Measurements from ENCODE around the gene MMRN2.
"Not testable (repeated sequence)": the region's sequence is repeated elsewhere in the genome, so short reads cannot be mapped to it uniquely, and the experiment has no call there.

The MMRN2 gene

DNA sequence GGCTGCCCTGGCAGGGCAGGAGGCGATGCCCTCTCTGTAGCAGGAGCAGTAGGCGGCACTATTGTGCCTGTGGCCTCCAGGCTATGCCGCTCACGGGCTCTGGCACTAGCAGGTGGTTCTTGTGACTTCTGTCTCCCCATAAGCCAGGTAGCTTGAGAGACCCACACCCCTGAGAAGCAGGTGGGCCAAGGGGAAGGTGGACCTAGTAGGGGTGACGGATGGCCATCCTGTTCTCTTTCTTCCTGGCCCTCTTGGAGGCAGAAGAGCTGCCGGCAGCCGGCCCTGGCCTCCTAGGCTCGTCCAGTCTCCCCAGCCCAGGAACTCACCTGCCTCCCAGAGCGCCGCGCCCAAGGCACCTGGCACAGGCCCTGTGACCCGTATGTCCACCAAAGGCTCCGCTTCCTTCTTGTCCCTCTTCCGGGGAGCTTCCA is 15.4 kb downstream of the MMRN2 start:
- DNase-seq (ENCODE audit: low read depth in 2 of 2), result no peak

DNA sequence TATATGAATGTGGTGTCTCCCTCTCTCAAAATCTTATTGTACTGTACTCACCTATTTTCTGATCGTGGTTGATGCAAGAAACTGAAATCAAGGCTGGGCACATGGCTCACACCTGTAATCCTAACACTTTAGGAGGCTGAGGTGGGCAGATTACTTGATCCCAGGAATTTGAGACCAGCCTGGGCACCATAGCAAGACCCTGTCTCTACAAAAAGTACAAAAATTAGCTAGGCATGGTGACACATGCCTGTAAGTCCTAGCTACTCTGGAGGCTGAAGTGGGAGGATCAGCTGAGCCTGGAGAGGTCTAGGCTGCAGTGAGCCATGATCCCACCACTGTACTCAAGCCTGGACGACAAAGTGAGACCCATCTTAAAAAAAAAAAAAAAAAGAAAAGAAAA is 16.0 kb downstream of the MMRN2 start:
- no peak for DNase-seq (ENCODE audit: low read depth in 2 of 2)

DNA sequence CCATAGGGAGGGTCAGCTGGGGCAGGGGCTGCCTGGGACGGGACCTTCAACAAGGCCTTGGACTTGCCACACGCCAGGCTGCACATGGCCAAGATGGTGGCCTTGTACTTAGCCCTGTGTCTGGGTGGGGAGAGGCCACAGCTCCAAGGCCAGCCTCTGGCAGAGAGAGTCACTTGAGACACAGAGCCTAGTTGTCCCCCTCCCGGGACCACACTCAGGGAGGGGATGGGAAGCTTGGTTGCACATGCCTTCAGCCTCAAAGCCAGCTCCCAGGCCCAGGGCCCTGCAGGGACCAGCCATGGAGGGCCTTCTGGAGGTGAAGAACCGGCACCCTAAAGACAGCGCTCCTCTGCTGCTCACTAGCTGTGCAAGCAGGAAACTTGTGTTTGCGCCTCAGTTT is 16.7 kb downstream of the MMRN2 start:
- DNase-seq (ENCODE audit: low read depth in 2 of 2), result no peak

DNA sequence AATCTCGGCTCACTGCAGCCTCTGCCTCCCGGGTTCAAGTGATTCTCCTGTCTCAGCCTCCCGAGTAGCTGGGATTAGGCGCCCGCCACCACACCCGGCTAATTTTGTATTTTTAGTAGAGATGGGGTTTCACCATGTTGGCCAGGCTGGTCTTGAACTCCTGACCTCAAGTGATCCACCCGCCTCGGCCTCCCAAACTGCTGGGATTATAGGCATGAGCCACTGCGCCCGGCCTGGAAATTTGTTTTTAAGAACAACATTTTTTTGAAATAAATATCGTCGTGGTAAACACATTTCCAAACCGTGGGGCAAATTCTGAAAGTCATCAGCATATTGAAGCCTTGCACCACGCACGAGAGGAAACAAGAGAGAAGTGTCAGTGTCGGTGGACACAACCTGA is 17.3 kb downstream of the MMRN2 start:
- not testable (repeated sequence) for DNase-seq (ENCODE audit: low read depth in 2 of 2)

DNA sequence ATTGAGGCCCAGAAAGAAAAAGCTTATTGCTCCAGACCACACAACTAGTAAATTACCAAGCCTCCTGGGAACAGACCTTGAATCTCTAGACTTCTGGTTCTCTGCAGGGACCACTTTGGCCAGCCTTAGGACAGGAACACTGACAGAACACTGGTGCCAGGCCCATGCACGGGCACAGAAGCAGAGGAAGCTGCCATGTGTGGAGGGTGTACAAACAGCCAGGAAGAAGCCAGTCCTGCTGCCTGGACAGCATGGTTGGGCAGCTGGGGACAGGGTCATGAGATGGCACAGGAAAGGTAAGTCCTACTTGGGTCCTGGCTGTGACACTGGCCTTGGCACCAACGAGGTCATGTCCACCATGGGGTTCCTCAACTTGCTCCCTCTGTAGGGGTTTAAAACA is 19.2 kb downstream of the MMRN2 start:
- DNase-seq (ENCODE audit: low read depth in 2 of 2), result no peak

DNA sequence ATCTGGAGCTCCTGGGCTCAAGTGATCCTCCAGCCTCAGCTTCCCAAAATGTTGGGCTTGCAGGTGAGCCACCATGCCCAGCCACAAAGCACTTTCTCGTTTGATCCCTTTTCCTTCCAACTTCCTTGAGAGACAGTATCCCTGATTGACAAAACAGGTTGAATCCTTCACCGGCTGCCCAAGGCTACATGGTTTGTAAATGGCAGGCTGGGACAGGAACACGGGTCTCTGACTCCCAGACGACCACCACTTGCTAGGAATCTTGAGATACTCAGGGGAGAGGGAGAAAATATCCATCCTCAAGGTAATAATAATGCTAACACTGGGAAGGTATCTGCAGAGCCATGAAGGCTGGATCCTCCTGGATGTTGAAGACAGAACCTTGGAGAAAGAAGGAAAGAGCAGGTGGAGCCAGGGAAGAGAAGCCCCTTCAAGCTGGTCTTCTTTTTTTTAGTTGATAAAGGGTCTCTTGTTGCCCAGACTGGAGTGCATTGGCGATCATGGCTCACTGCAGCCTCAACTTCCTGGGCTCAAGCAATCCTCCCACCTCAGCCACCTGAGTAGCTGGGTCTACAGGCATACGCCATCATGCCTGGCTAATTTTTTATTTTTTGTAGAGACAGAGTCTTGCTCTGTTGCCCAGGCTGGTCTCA is 19.8 kb downstream of the MMRN2 start:
- no peak for DNase-seq (ENCODE audit: low read depth in 2 of 2)

DNA sequence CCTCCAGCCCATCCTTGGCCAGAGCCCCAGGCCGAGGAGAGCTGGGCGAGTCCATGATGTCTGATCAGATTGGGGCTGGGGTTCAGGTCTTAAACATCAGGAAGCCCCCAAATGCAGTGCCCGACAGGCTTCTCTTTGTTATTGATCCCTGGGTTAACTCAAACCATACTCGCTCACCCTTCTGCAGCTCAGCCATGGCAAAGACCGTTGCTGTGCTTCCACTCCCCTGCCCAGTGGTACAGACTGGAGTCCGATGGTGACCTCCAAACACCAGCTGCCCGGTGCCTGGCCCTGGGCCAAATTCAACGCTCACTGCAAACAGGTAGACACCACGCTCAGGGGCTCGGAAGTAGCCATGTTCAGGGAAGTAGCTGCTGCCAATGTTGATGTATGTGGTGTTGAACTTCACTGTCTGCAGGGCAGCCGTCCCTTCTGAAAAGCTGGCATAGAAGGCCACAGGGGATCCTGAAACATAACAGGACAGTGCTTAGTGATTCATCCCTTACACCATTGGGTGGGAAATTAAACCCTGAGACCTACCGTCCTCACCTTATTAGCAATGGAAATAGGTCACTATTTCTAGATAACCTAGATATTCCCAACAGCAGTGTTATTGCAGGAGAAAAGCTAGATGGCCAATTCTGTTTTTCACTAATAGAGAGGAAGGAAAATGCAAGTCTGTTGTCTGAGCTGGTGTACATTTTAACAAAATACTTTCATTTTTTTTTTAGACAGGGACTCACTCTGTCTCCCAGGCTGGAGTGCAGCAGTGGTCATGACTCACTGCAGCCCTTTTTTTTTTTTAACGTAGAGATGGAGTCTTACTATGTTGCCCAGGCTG is 20.5 kb downstream of the MMRN2 start:
- DNase-seq (ENCODE audit: low read depth in 2 of 2), result no peak

DNA sequence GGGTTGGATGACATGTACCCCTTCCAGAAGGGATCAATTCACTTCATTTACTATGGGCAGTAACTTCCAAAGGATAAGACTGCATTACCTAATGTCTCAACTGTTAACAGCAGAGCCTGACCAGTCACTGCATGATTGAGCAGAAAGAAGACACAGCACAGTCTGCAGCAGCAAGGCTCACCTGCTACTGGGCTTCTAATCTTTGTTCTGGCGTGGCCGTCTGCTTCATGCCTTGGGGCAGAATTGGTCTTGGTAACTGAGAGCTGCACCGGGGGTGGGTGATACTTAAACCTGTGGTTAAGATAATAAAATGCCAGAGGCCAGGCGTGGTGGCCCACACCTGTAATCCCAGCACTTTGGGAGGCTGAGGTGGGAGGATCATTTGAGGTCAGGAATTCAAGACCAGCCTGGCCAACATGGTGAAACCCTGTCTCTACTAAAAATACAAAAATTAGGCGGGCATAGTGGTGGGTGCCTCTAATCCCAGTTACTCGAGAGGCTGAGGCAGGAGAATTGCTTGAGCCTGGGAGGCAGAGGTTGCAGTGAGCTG is 23.2 kb downstream of the MMRN2 start:
- not testable (repeated sequence) for DNase-seq (ENCODE audit: low read depth in 2 of 2)

DNA sequence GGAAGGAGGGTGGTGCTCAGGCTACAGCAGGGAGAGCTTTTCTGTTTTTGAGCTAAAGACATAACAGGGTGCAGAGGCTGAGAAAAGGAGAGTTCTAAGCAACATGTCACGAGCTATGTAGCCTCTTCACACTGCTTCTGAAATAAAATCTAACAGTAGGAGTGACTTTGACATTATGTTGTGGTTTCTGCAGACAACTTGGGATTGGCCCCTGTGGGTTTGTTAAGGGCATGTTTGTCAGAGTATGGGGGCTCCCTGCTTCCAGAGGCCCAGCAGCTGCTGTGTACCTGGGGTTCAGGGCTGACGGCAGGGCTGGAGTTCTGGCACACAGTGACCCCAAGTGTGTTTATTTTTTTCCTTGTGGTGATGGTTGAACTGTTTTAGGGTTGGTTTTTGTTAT is 24.7 kb downstream of the MMRN2 start:
- no peak for DNase-seq (ENCODE audit: low read depth in 2 of 2)

DNA sequence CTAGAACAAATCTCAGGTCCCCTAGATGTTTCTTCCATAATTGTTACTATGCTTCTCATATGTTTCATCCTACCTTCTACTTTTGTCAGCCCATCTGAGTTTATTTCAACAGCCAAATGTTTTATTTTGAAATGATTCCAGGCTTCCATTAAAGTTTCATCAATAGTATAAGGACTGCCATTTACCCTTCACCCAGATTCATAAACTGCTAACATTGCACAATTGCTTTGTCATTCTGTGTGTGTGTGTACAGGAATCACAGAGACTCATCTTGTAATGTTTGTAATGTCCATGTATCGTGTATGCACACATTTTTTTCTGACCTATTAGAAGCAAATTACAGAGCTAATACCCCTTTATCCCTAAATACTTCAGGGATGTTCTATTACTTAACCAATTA is 25.5 kb downstream of the MMRN2 start:
- DNase-seq (ENCODE audit: low read depth in 2 of 2), result no peak

DNA sequence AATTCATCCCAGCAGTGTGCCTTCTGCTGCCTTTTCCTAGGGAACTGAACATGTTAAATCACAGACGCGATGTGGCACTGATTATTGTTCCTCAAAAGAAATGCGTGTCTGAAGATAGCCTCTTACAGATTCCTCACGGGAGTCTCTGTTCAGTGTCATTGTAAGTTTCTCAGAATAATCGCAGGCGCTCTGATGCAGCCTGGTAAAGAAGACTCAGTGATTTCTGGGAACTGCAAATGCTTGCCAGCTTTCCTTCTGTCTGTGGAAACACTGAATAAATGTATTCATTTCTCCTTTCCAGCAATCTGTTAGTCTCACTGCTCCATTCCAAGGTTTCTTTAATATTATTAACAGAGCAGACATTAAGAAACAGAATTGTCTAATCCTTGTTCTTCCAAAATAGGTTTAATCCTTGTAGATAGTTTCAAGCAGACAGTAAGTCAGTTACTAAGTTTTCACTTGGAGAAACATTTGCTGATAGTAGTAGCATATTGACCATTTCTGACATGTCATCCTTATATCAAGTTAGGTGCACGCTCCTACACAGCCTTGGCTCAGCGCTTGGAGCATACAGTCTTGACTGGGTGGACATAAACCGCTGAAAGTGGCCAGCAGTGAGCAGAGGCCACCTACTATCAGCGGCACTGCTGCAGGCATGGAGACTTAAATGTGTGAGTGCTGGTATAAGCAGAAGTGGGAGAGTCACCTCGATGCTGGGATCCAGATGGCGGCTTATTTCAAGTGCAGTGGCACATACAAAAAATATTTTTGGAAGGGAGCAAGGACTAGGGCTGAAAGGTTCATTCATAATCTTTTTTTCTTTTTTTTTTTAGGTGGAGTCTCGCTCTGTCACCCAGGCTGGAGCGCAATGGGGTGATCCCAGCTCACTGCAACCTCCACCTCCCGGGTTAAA is 27.7 kb downstream of the MMRN2 start:
- DNase-seq (ENCODE audit: low read depth in 2 of 2), result no peak

DNA sequence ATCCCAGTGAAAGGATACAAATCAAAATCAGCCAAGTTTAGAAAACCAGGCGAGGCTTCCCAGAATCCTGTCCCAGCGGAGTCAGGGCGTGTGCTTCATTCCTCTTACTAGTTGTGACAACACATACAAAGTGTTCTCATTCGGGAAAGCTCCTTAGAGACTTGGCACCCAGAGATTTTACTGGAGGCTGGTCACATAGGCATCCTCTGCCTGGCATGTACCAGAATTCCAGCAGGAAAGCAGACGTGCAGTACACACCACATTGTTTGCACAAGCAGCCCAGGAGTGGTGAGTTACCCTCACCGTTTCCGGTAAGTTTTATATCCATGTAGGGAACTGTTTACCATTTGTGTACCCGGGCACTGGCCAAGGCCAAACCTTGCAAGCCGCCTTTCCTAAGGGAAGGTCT is 34.9 kb downstream of the MMRN2 start:
- no peak for DNase-seq (ENCODE audit: low read depth in 2 of 2)

DNA sequence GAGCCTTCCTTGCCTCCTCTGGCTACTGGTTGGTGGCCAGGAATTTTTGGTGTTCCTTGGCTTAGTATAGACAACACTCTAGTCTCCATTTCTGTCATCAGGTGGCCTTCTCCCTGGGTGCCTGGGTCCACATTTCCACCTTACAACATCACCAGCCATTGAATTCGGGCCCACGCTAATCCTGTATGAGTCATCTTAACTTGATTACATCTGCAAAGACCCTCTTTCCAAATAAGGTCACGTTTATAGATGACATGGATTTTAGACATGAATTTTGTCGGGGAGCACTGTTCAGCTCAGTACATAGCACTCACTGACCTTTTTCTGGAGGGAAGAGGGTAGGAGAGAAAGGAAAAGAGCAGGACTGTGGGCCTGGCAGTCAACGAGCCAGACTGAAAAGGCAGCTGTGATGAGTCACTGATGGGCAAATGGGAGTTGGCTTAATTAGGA is 39.4 kb downstream of the MMRN2 start:
- no peak for DNase-seq (ENCODE audit: low read depth in 2 of 2)

DNA sequence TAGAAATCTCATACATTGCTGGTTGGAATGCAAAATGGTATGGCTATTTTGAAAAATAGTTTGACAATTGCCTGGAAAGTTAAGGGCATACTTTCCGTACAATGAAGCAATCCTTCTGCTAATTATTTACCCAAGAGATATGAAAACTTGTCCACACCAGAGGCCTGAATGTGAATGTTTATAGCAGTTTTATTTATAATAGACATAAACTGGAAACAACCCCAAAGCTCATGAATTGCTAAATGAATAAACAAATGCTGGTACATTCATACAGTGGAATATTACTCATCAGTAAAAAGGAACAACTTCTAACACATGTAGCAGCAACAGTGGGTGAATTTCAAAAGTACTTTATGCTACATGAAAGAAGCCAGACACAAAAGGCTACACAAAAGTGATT is 42.7 kb downstream of the MMRN2 start:
- no peak for DNase-seq (ENCODE audit: low read depth in 2 of 2)

DNA sequence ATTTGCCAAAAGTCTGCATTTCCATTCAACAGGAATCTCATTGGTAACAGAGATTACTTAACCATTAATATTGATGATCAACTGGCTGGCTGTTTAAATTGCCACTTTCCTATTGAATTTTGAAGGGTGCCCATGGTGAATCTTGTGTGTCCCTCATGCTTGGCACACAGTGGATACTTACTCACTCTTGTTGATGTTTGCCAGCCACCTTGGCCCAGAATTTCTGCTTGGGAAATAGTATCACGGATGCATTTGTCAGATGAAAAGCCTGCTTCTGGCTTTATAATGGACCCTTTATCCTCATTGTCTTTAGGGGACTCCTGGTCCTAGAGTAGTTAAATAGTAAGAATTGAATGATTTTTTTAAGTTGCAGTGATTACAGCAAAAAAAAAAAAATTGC is 52.0 kb downstream of the MMRN2 start:
- DNase-seq (ENCODE audit: low read depth in 2 of 2), result no peak

DNA sequence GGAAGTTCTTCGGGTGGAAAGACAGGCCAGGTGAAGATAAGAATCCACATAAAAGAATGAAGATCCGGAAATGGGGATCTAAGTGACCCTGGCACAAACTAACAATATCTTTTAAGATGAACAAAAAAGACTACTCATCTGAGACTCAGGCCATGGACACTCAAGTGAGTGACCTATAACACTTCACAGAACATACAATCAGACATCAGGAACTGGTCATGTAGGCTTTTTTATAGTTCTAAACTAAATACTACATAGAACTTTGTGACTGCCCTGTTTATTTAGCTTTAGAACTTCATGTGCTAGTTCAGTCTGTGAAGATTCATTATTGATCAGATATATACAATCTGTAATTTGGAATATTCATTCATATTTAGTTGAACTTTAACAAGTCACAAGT is 52.8 kb downstream of the MMRN2 start:
- no peak for DNase-seq (ENCODE audit: low read depth in 2 of 2)

DNA sequence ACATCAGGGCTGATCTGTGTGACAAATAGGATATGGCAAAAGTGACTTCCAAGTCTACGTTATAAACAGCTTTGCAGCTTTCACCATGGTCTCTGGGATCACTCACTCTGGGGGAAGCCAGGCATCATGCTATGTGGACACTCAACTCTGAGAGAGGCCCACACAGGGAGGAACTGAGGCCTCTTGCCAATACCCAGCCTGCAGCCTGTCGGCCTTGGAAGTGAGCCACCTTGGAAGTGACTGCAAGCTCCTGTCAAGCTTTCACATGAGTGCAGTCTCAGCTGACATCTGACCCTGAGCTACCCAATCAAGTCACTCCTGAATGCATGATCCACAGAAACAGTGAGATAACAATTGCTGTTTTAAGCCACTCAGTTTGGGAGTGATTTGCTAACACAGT is 56.5 kb downstream of the MMRN2 start:
- no peak for DNase-seq (ENCODE audit: low read depth in 2 of 2)

DNA sequence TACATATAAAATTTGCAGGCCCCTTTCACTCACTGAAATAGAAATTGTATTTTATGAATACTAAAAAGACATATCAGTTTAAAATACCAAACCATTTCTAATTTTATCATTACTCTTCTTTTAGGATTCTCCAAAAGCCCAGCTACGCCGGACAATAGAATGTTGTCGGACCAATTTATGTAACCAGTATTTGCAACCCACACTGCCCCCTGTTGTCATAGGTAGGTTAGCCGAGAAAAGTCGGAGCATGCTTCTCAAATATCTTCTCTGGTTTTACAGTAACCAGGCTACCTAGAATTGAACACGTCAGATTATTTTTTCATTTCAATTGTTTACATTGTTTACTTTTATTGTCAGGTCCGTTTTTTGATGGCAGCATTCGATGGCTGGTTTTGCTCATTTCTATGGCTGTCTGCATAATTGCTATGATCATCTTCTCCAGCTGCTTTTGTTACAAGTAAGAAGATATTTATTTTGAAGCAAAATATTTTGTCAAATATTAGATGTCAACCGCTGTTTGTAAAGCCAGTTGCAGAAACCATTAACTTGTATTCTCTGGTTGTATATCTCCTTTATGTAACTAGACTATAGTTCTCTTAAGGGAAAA is 57.6 kb downstream of the MMRN2 start:
- peak in 1 of 2 donors; percentile 8 for DNase-seq (ENCODE audit: low read depth in 2 of 2)

DNA sequence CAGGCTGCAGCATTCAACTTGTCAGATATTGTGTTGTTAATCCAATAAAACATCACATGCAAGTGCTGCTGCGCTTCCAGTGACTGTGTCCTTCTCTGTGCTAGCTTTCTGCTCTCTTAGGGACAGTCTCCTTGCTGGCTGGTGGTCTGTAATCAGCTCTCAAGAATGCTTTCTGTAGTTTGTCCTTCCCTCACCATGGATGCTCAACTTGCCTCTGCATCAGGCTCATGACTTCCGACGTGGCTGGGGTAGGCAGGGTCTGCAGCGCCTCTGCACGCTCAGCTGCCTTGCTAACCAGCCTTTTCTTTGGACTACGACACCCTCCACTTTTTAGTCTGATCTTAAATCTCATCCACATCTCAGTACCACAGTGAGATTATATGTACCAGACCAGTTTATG is 58.3 kb downstream of the MMRN2 start:
- DNase-seq (ENCODE audit: low read depth in 2 of 2), result no peak

DNA sequence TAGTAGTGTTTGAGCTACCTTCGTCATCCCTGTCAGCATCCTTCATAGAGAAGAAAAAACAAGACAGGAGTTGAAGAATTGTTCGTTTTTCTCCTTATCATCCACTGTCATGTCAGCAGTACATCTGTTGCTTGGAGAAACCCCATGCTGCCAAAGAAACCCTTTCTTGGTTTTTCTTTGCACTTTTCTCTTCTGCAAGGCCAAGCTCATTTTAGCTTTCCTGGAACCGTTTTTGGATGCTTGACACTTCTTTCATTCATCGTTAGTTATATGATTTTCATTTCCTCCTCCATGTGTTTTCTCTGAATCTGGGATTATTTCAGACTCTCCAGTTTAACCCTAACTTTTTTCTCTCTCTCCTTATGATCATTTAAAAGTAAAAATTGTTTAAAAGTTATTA is 58.9 kb downstream of the MMRN2 start:
- no peak for DNase-seq (ENCODE audit: low read depth in 2 of 2)

DNA sequence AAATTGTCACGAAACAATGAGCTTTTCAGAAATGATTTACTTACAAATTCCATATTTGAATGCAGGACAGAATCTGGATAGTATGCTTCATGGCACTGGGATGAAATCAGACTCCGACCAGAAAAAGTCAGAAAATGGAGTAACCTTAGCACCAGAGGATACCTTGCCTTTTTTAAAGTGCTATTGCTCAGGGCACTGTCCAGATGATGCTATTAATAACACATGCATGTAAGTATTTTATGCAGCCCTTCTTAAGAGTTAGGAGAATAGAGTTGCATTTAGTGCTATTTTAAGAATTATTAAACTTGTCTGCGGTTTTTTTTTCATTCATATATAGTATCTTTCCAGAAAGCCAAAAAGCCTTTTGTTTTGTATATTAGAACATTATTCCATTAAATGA is 67.4 kb downstream of the MMRN2 start:
- no peak for DNase-seq (ENCODE audit: low read depth in 2 of 2)
